NCI-H2196 (cell line): Measurements from ENCODE around the gene MYBL2.

Experiments
- DNase-seq: peaks from one replicate; lab custom pipeline; 2025; ENCODE audit not compliant: unreplicated experiment; lab: John Stamatoyannopoulos, UW

The MYBL2 gene

DNA sequence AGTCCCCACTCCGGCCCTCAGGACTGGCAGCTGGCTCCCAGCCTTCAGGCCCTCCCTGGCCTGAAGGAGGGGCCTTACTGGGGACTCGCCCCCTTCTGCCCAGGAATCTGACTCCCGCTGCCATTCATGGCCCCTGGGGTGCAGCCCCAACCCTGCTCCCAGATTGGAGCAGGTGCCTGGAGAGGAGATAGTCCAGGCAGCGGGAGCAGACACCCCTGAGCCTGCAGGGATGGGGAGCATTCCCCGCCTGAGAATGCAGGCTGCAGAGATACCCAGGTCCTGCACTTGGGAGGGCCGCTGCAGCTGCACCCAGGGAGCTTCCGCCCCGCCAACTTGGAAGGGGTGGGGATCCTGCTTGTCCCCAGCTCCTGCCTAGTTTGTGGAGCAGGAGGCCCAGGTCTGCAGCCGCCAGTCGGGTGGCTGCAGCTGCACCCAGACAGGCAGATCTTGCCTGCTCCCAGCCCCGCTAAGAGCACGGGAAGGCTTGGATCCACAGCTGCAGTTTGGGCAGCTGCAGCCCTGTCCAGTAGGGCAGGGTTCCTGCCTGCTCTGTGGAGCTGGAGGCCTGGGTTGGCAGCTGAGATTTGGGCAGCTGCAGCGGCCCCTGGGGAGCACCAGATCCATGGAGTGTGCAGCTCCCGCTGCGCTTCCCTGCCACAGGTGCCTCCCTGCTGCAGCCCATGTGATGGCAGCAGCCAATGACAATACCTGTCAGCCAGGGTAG is 54.7 kb downstream of the MYBL2 start:
- no peak for DNase-seq

DNA sequence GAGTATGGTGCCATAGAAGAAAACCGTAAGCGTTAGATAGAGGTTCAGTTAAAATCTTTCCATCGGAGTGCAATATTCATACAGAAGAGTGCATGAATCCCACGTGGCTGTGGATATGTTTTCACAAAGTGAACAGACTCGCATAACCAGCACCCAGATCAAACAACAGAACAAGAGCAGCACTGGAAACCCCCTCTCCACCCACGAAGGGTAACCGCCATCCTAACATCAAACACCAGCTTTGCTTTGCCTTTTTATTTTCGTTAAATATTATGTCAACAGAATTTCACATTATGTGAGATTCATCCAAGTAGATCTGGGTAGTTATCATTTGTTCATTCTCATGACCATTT is 55.2 kb downstream of the MYBL2 start:
- no peak for DNase-seq

GRCh38 chr20:43723186-43723585 is 56.3 kb downstream of the MYBL2 start:
- DNase-seq, result no peak

- no peak for DNase-seq
Measured at GRCh38 chr20:43723735-43724134, 56.8 kb downstream of the MYBL2 start.

- no peak for DNase-seq
Measured at GRCh38 chr20:43724383-43724782, 57.5 kb downstream of the MYBL2 start.

DNA sequence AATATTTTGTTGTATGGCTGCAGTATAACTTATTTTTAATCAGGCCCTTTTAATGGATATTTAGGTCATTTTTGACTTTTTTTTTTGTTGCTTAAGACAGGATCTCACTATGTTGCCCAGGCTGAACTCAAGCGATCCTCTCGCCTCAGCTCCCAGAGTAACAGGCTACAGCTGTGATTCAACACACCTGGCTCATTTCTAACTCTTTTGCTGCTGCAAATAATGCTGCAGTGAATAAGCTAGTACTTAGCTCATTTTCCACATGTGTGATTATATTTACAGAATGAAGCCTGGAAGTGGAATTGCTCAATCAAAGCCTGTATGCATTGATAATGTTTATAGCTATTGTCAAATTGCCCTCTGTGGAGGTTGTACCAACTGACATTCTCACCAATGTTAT is 58.8 kb downstream of the MYBL2 start:
- DNase-seq, result no peak

DNA sequence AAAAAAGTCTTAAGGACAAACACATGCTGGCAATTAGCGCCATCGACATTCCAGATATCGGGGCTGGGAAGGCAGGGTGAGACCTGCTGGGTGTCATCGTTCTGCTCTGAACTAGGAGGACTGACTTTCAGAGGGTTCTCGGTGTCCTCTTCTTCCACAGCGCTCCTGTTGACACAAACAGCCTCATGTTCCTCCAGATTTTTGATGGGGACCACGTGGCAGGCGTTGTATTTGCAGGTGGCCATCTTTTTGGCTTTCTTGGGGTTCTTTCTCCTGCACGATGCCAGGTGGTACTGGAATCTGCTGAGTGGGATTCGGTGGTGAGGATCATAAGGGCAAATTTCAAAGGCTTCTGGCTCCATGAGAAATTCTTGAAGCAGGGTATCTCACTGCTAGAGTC is 59.4 kb downstream of the MYBL2 start:
- DNase-seq, result no peak

- no peak for DNase-seq
Measured at GRCh38 chr20:43726811-43727338, 60.0 kb downstream of the MYBL2 start, which contains the start of gene GTSF1L. GTSF1L (minus strand) TSS chr20:43727002; CDS start chr20:43726694, 308 bp downstream.

GRCh38 chr20:43727980-43728590 is 61.2 kb downstream of the MYBL2 start:
- no peak for DNase-seq

GRCh38 chr20:43728686-43729255 is 61.9 kb downstream of the MYBL2 start:
- DNase-seq, result no peak

DNA sequence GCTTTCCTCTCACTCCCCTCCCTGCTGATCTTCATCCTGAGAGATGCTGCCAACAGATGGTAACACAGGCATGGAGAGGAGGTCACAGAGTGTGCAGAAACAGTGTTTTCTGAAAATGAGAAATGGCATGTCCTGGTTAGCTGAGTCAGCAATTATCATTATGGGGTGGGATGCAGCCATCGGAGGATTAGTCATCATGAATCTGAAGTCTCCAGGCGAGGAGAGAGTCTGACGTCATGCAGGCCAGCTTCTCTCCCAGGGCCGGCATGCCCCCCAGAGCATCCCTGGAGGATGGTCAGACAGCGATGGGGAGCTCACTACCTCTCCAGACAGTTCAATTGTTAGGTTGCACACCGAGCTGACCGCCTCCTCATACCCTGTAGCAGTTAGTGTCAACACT is 64.6 kb downstream of the MYBL2 start:
- no peak for DNase-seq

- no peak for DNase-seq
Measured at GRCh38 chr20:43731927-43732326, 65.0 kb downstream of the MYBL2 start.

DNA sequence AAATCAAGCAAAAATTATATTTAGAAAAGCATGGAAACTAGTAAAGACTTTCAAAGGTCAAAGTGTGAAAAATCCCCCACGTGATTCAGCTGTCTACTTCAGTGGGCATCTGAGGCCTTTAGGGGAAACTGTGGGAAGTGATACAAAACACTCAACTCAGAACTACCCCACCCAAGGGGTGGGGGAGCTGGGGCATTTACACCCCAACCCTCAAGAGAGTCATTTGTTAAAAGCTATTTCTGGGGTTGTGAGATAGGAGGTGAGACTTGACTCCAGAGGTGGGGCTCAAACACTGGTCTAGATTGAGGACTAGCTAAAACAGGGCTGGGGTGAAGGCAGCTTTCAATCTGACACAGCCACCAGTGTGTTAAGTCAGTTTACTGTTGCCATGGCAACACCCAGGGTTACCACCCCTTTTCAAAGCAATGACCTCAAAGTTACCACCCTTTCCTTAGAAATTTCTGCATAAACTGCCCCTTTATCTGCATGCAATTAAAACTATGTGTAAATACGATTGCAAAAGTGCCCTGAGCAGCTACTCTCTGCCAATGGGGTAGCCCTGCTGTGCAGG is 69.8 kb downstream of the MYBL2 start:
- DNase-seq, result no peak

DNA sequence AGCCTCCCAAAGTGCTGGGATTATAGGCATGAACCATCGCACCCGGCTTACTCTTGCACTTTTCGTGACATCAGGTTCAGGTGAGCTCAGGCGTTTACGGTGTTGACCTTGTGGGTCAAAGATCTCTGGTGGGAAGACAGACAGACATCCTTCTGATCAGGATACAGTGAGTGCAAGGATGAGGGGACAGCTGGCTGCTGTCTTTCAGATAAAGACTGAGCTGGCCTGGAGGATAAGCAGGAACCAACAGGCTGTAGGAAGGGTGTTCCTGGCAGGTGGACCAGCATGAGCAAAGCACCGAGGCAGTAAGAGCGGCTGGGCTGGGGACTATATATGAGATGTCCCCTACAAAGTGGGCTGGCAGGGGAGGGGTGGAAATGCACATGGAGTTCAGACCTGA is 71.0 kb downstream of the MYBL2 start:
- no peak for DNase-seq

GRCh38 chr20:43739148-43739749 is 72.3 kb downstream of the MYBL2 start:
- DNase-seq, result no peak

DNA sequence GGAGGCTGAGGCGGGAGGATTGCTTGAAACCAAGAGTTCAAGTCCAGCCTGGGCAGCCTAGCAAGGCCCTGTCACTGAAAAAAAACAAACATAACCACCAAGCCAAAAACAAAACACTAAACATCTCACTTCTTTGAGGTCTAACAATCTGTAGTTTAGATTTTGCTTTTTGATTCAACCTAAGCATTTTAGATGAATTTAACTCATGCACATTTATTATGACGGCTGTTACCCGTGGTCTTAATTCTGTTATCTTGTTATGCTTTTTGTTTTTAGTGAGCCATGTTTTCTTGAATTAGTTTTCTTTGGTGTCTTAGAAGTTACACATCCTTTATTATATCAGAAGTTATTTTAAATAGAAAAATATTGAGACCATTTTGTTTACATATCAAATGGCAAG is 73.7 kb downstream of the MYBL2 start:
- DNase-seq, result no peak

DNA sequence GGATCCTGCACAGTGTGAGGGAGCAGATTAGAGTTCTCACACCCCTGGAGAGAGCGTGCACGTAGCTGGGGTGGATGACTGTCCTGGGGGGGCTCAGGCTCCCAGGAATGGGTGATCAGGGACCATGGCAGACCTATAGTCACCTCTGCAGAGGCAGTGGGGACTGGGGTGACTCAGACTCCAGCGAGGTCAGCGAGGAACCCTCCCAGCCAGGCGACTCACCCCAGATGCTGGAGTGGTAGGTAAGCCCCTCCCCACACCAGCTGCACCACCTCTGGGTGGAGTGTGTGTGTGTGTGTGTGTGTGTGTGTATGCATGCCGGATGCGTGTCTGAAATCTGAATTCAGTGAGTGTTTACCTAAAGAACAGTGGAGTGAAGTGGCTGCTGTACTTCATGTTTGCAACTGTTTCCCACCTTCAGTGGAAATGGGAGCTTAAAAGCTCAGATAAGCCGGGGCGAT is 77.3 kb downstream of the MYBL2 start:
- DNase-seq, result no peak

DNA sequence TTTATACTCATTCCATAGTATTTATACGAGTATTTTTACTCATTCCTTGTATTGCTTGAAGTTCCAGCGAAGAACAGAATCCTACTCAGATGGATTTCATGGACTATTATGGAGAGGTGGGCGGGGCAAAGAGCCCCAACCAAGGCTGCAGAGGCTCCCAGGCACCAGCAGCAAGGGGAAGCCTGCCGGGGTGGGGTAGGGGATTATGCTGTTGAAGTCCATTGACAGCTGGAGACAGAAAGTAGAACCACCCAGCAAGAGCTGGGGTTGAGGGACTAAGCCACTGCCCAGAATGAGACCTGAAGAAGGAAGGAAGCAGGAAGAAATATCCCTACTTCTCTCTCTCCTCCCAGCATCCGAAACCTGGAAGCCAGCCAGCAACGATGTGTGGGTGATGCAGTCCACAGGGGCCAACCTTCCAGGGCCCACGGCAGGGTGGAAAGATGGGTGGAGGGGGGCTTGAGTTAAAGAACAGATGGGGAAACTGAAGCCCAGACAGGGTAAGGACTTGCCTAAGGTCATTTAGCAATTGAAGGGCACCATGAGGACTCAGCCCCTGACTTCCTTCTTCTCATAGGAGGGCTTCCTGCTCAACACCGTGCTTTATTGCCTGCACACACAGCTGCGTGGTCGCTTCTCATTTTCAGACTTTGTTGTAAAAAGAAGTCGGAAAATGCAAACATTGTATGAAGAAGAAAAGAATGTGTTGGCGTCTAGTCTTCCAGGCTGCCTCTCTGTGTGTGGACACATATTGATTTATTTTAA is 78.2 kb downstream of the MYBL2 start:
- DNase-seq, result no peak

GRCh38 chr20:43746344-43747137 is 79.6 kb downstream of the MYBL2 start:
- DNase-seq, result no peak

GRCh38 chr20:43748274-43748673 is 81.4 kb downstream of the MYBL2 start:
- no peak for DNase-seq
